B cell (primary cell): ENCODE data around the gene SATB2. TPM values are rescaled to one million over a fixed set of nuclear protein-coding genes. Genes with fewer than 3 reads are reported as not detected.

Experiments
- ATAC-seq: fragments of 200-7000 bp; cut with Tn5 transposase; one replicate; pipeline ENCODE4 v1.10.0; 2021; ENCODE audit warnings: low read depth, mild to moderate bottlenecking, moderate number of reproducible peaks, moderate library complexity
- CTCF ChIA-PET: fragments of 350-600 bp; sonication (Branson Sonifier 250); formaldehyde crosslinking; loops from one replicate; lab custom pipeline; 2021; ENCODE audit warnings: antibody characterized with exemption, inconsistent platforms; lab: Charles Lee
- POLR2A ChIA-PET: fragments of 350-600 bp; sonication (Branson Sonifier 250); formaldehyde crosslinking; loops from one replicate; lab custom pipeline; 2021; ENCODE audit warnings: antibody characterized with exemption; lab: Charles Lee
- DNase-seq: peaks from one replicate; pipeline ENCODE4 v3.0.0; 2013
- H2AFZ ChIP-seq: 2 replicates; pipeline ENCODE4 v1.6.1; 2012; ENCODE audit warnings: mild to moderate bottlenecking, low read depth, low read length; ENCODE audit not compliant: insufficient read depth, poor library complexity, severe bottlenecking
- H3K27ac ChIP-seq, 2 donors: 1 replicate in 1 of 2; 2 replicates in 1 of 2; pipeline ENCODE4 v1.5.1; 2012 to 2013; ENCODE audit warnings: low read length in 2 of 2, mild to moderate bottlenecking in 2 of 2, moderate library complexity in 1 of 2
- H3K27me3 ChIP-seq, 4 experiments: fragments of 200-600 bp in 1 of 4; sonication (generic) in 1 of 4; replicated peaks in 1 of 4; 1 replicate in 2 of 4; 2 replicates in 2 of 4; pipeline versions ENCODE4 v1.6.1 to v1.7.0; 2013 to 2016; ENCODE audit warnings: low read length in 3 of 4, mild to moderate bottlenecking in 2 of 4, mixed read lengths in 1 of 4, moderate library complexity in 1 of 4; ENCODE audit not compliant: insufficient read depth in 4 of 4, control insufficient read depth in 3 of 4; ENCODE audit errors: control extremely low read depth in 1 of 4
- H3K36me3 ChIP-seq, 2 experiments: replicated peaks in 1 of 2; 1 replicate in 1 of 2; 2 replicates in 1 of 2; pipeline versions ENCODE4 v1.6.1 to v1.7.1; 2013; ENCODE audit warnings: low read length in 1 of 2; ENCODE audit not compliant: insufficient read depth in 2 of 2, control insufficient read depth in 1 of 2; ENCODE audit errors: control extremely low read depth in 1 of 2, extremely low read depth in 1 of 2
- H3K4me1 ChIP-seq, 2 donors: fragments of 200-600 bp in 1 of 2; sonication (generic) in 1 of 2; 1 replicate in 1 of 2; 2 replicates in 1 of 2; pipeline versions ENCODE4 v1.5.1 to v1.6.1; 2013 to 2017; ENCODE audit warnings: low read length in 2 of 2; ENCODE audit not compliant: control insufficient read depth in 2 of 2, insufficient read depth in 2 of 2
- H3K4me2 ChIP-seq: replicated peaks from 2 replicates; pipeline ENCODE3; 2012; ENCODE audit warnings: mild to moderate bottlenecking, low read depth, low read length; ENCODE audit not compliant: poor library complexity, severe bottlenecking
- H3K4me3 ChIP-seq, 5 experiments: fragments of 200-600 bp in 1 of 5; sonication (generic) in 1 of 5; 1 replicate in 3 of 5; 2 replicates in 2 of 5; pipeline versions ENCODE4 v1.5.1 to v1.7.0; 2011 to 2016; ENCODE audit warnings: low read length in 4 of 5, mild to moderate bottlenecking in 4 of 5, low read depth in 2 of 5, control low read depth in 1 of 5, moderate library complexity in 1 of 5; ENCODE audit not compliant: insufficient read depth in 1 of 5; ENCODE audit errors: control extremely low read depth in 1 of 5, extremely low read depth in 1 of 5
- H3K79me2 ChIP-seq: fragments of 200-600 bp; sonication (generic); one replicate; pipeline ENCODE4 v1.6.0; 2016; ENCODE audit warnings: low read length; ENCODE audit not compliant: control insufficient read depth, insufficient read depth
- H3K9ac ChIP-seq: fragments of 200-600 bp; sonication (generic); 2 replicates; pipeline ENCODE4 v1.6.1; 2017; ENCODE audit warnings: mild to moderate bottlenecking, low read length, moderate library complexity
- H3K9me3 ChIP-seq, 3 donors: one replicate each; pipeline versions ENCODE4 v1.6.1 to v1.7.1; 2013; ENCODE audit warnings: low read length in 2 of 3; ENCODE audit not compliant: control insufficient read depth in 2 of 3, insufficient read depth in 1 of 3; ENCODE audit errors: control extremely low read depth in 1 of 3
- H4K20me1 ChIP-seq: 2 replicates; pipeline ENCODE4 v1.6.0; 2012; ENCODE audit warnings: mild to moderate bottlenecking, low read length; ENCODE audit not compliant: insufficient read depth, control insufficient read depth, poor library complexity, severe bottlenecking
- H3K27ac Mint-ChIP-seq: one replicate; pipeline ENCODE4 v1.8.0; 2021; ENCODE audit warnings: mixed read lengths
- H3K27me3 Mint-ChIP-seq: one replicate; pipeline ENCODE4 v1.8.0; 2021; ENCODE audit warnings: mixed read lengths
- H3K4me1 Mint-ChIP-seq: one replicate; pipeline ENCODE4 v1.8.0; 2021; ENCODE audit warnings: mixed read lengths
- H3K4me3 Mint-ChIP-seq: one replicate; pipeline ENCODE4 v1.8.0; 2021; ENCODE audit warnings: mixed read lengths
- H3K9me3 Mint-ChIP-seq: one replicate; pipeline ENCODE4 v1.8.0; 2022; ENCODE audit warnings: mixed read lengths; ENCODE audit not compliant: insufficient read depth
- CTCF ChIP-seq: fragments of 200-600 bp; IDR thresholded peaks from one replicate; pipeline ENCODE4 v1.8.0; 2022; ENCODE audit warnings: antibody characterized with exemption, mild to moderate bottlenecking
- EZH2 ChIP-seq: IDR thresholded peaks from 2 replicates; pipeline ENCODE4 v1.6.1; 2012; ENCODE audit warnings: borderline replicate concordance, low read depth, mild to moderate bottlenecking, moderate library complexity, low read length; ENCODE audit not compliant: insufficient read depth, poor library complexity, severe bottlenecking
- WGBS: methylation state at CpG from one replicate; pipeline ENCODE4 v1.1.5; 2013; ENCODE audit warnings: missing lambda C conversion rate; ENCODE audit not compliant: insufficient coverage; 5-methylcytosine and 5-hydroxymethylcytosine counted together
- intact Hi-C: fragments of 100-400 bp; cut with micrococcal nuclease; formaldehyde crosslinking; loops from one replicate; pipeline ENCODE4 v1.10.0; 2022
- polyA plus RNA-seq: library from polyadenylated mRNA; depleted of rRNA; stranded (reverse); fragments of >200 nt; gene quantifications from 2 replicates; pipeline ENCODE4 v1.2.3, GENCODE V29; 2012
- total RNA-seq, 2 donors: library from RNA; stranded (reverse); fragments of 120-200 nt in 1 of 2; gene quantifications; 1 replicate in 1 of 2; 2 replicates in 1 of 2; pipeline versions ENCODE4 v1.2.3 to v1.2.4, GENCODE V29; 2013 to 2022

SATB2 gene
- total and polyA plus RNA-seq, 2 donors (not counting 1 experiment from before 2014, with no cell fraction given): 0.13 to 0.49 TPM

DNA sequence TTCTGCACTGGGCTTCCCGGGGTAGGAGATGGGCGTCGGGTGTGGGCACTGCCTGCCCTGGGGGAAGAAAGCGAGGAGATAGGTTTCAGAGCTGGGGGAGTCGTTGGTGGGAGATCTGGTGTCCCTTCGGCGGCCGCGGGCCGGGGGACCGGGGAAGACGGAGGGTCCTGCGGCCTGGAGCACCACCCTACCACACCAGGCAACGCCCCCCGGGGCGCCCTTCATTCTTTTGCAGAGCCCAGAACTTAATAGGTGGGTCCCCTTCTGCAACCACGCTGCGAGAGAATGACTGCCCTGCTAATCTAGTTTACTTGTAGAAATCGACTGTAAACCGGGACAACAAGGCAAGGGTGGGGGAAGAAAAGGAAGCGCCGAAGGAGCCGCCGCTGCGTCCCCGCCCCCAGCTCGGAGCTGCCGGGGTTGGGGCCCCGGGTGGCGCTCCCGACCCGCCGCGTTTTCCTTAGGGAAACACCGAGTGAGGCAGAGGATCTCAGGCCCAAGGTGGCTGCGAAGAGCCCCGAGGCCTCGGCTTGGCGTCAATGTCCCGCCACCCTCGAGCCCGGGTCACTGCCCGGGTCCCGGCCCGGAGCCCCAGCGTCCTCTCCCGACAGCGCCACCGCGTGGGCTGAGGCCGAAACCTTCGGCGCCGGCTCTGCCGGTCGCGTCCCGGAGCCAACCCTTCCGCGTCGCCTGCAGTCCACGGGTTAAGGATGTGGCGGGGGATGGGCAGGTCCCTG is 5.4 kb upstream of the SATB2 start:
- intact Hi-C loops: no loop called here

More for the DNA sequence above, 5.4 kb upstream of the SATB2 start:
- peaks cover 1 to 63% (median 20%) of the 10 kb centered on the region in 3 donors for H3K9me3 ChIP-seq
- H3K4me2 ChIP-seq: peak overlapping the region; percentile 61
- Mint-ChIP-seq H3K27ac (no peak overlapping the region), H3K4me1 (peaks cover 17% of the 10 kb centered on the region), H3K9me3 (peaks cover 7% of the 10 kb centered on the region), H3K4me3 (peak overlapping the region; percentile 49), H3K27me3 (peaks cover 57% of the 10 kb centered on the region)
- peak overlapping the region; percentile 20 for H2AFZ ChIP-seq
- DNase-seq: peak; percentile 56
- H3K36me3 ChIP-seq: no peaks in the 10 kb centered on the region
- H3K4me1 ChIP-seq: peaks cover 26 to 35% of the 10 kb centered on the region in 2 donors
- 3% methylated on average over 46 of the region's 63 CpGs for WGBS
- H3K27me3 ChIP-seq: peaks cover 0 to 80% (median 72%) of the 10 kb centered on the region in 4 experiments
- CTCF ChIA-PET: no interaction called here
- no peaks in the 10 kb centered on the region for H4K20me1 ChIP-seq
- H3K27ac ChIP-seq: no peak overlapping the region
- no peak overlapping the region for H3K9ac ChIP-seq
- H3K4me3 ChIP-seq: peak overlapping the region in 2 of 5 experiments; percentile 19 to 38
- H3K79me2 ChIP-seq: no peaks in the 10 kb centered on the region
- POLR2A ChIA-PET: no interaction called here
- no peak for ATAC-seq
- TF ChIP-seq CTCF: peak; percentile 59
- no peak for TF ChIP-seq EZH2
